ENCODE results near the gene CHRNB2.

DNA sequence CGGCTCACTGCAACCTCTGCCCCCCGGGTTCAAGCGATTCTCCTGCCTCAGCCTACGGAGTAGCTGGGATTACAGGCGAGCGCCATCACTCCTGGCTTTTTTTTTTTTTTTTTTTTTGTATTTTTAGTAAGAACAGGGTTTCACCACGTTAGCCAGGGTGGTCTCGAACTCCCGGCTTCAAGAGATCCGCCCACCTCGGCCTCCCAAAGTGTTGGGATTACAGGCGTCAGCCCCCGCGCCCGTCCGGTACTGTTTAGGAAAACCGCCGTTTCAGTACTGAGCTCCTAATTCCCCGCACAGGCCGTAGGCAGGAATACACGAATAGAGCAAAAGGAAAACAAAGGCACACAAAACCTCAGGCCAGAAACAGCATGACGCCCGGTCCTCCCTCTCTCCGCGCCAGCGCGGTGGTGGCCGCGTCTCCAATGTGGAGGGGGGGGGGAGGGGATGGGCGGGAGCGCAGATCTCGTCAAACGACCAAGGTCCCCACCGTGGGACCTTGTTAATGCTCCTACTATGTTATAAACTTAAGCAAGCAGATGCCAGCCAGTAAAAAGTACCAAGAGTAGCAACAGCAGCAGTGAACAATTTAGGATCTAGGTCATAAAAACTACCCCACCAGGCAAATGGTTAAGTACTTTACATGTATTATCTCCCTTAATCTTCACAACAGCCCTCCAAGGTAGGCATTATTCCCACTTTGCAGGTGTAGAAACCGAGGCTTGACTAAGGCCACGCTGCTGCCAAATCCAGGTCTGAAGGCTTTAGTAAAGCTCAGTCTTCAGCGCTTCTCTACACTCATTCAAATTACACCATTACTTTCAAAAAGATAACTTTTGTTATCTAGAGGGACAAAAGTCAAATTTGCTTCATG, 41.1 kb downstream of the CHRNB2 start:
- TF ChIP-seq, protein P1, sequence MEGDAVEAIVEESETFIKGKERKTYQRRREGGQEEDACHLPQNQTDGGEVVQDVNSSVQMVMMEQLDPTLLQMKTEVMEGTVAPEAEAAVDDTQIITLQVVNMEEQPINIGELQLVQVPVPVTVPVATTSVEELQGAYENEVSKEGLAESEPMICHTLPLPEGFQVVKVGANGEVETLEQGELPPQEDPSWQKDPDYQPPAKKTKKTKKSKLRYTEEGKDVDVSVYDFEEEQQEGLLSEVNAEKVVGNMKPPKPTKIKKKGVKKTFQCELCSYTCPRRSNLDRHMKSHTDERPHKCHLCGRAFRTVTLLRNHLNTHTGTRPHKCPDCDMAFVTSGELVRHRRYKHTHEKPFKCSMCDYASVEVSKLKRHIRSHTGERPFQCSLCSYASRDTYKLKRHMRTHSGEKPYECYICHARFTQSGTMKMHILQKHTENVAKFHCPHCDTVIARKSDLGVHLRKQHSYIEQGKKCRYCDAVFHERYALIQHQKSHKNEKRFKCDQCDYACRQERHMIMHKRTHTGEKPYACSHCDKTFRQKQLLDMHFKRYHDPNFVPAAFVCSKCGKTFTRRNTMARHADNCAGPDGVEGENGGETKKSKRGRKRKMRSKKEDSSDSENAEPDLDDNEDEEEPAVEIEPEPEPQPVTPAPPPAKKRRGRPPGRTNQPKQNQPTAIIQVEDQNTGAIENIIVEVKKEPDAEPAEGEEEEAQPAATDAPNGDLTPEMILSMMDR (IDR thresholded peaks at IDR 0.05), result peak in 1 of 5 experiments; percentile 9
- no peak for TF ChIP-seq POLR2A (IDR thresholded peaks at IDR 0.05)
- no peak for TF ChIP-seq EP300 (IDR thresholded peaks at IDR 0.05; ENCODE audit: low read depth)
- no peak for TF ChIP-seq POLR2AphosphoS5 (IDR thresholded peaks at IDR 0.05)
